T47D (cell line): Measurements from ENCODE around the gene ST8SIA4.

Source experiments
- DNase-seq, 2 experiments: peaks; one replicate each; pipeline versions ENCODE4 v3.0.0 to v3.0.0-alpha.2; 2011 to 2012; ENCODE audit warnings: low read depth in 1 of 2, low spot score in 1 of 2
- JUND ChIP-seq: IDR thresholded peaks from 2 replicates; pipeline ENCODE4 v1.6.1; 2012; ENCODE audit warnings: low read depth
- in situ Hi-C: cut with HindIII; loops from 2 replicates; pipeline ENCODE4 v1.10.0; 2016; ENCODE audit warnings: low sequenced_read_pairs, low pct_unique_long_range_greater_than_20kb

The ST8SIA4 gene

GRCh38 chr5:100757618-100758017, 145.5 kb downstream of the ST8SIA4 start:
- no peak for DNase-seq
- in situ Hi-C loops = no loop called here

More at GRCh38 chr5:100757618-100758017, 145.5 kb downstream of the ST8SIA4 start:
- no peak for TF ChIP-seq JUND
